ENCODE data around the gene CLDN10. TPM values are rescaled to one million over a fixed set of nuclear protein-coding genes. Genes with fewer than 3 reads are reported as not detected.

CLDN10 gene
- total RNA-seq, 1 experiment from 2014 or later: not detected

DNA sequence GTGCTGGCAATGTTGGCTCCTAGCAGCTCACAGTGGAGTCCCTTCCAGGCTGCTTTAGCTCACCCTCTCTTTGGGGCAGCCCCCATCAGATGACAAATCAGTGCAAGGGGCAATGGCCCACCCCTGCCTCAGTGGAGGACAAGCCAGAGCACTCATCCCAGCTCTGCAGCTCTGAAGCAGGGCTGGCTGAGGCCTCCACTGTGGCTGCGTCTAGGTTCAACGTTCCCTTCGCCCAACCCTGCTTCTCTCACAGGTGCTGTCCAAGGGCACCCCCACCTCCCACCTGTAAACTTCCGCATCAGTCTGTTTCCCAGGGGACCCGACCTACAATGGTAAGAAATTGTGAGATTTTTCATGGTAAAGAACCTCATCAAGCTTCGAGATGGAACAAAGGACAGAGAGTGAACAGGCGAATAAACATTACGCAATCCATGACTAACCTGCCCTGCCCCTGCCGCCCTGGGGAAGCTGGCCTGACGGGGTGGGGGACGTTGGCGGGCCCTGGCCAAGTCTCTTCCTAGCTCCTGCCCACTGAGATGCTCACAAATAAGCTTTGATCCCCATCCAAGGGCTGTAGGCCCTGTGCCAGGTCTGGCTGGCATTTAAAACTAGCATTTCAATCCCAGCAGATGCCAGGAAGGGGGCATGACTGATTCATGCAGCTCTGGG, 51.5 kb downstream of the CLDN10 start:
- ATAC-seq: peak; percentile 96
- ChIA-PET POLR2A (ENCODE audit: unreplicated experiment) (interaction anchor here (0.5 kb wide), 1 partner anchor 157 kb away, joined by 9 read pairs; no protein-coding TSS in a partner anchor), CTCF (interaction anchor here (0.5 to 0.7 kb wide), 2 partner anchors 39 to 229 kb away, joined by 3 to 5 read pairs; no protein-coding TSS in a partner anchor)
- no peaks in the 10 kb centered on the region for H4K20me1 ChIP-seq (ENCODE audit: low read length)
- no peaks in the 10 kb centered on the region for H3K9me3 ChIP-seq (ENCODE audit: low read length)
- TF ChIP-seq EZH2phosphoT487 (IDR thresholded peaks at IDR 0.05; ENCODE audit: borderline replicate concordance, low read length) (no peak), EZH2 (IDR thresholded peaks at IDR 0.05; ENCODE audit: low read length, unreplicated experiment) (no peak)
- TF ChIP-seq, protein P1, sequence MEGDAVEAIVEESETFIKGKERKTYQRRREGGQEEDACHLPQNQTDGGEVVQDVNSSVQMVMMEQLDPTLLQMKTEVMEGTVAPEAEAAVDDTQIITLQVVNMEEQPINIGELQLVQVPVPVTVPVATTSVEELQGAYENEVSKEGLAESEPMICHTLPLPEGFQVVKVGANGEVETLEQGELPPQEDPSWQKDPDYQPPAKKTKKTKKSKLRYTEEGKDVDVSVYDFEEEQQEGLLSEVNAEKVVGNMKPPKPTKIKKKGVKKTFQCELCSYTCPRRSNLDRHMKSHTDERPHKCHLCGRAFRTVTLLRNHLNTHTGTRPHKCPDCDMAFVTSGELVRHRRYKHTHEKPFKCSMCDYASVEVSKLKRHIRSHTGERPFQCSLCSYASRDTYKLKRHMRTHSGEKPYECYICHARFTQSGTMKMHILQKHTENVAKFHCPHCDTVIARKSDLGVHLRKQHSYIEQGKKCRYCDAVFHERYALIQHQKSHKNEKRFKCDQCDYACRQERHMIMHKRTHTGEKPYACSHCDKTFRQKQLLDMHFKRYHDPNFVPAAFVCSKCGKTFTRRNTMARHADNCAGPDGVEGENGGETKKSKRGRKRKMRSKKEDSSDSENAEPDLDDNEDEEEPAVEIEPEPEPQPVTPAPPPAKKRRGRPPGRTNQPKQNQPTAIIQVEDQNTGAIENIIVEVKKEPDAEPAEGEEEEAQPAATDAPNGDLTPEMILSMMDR (conservative IDR thresholded peaks at IDR 0.05; ENCODE audit: low read depth, low read length): no peak
- peak overlapping the region; percentile 46 for H3K9ac ChIP-seq (ENCODE audit: low read length)
- H3K27me3 ChIP-seq (ENCODE audit: low read length): no peaks in the 10 kb centered on the region
- peak overlapping the region; percentile 75 for H3K4me2 ChIP-seq (ENCODE audit: low read length)
- H3K9me2 ChIP-seq (replicated peaks; ENCODE audit: low read length): no peaks in the 10 kb centered on the region
- intact Hi-C loops (cut with micrococcal nuclease): no loop called here
- peaks cover 25% of the 10 kb centered on the region for H3K4me1 ChIP-seq (ENCODE audit: insufficient read depth, low read length)
- H3K36me3 ChIP-seq (ENCODE audit: low read depth, low read length): no peaks in the 10 kb centered on the region
- peak; percentile 85 for DNase-seq
- H3F3A ChIP-seq (ENCODE audit: low read length, unreplicated experiment): no peaks in the 10 kb centered on the region
- no peaks in the 10 kb centered on the region for H3K79me2 ChIP-seq (ENCODE audit: low read length)
- peak overlapping the region; percentile 68 for H2AFZ ChIP-seq (ENCODE audit: low read length)
- H3K27ac ChIP-seq (ENCODE audit: low read length): peak overlapping the region; percentile 79
- no TSS peak for BruUV-seq (replicated peaks)
- H3K4me3 ChIP-seq (ENCODE audit: low read length): no peak overlapping the region

DNA sequence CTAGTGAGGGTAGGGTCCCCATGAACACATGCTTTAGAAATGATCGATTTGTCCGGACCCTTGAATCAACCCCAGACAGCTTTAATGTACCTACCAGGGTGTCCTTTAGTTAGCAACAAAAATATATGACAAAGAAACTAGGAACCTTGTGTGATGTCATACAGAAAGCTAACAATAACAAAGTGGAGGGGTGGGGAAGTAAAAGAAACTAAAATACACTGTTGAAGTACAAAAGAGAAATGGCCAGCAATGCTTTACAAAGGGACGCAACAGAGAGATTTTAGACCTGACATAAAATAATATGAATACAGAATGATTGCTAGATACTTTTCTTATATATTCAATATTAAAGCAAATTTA, 52.0 kb downstream of the CLDN10 start:
- no peaks in the 10 kb centered on the region for H3K9me2 ChIP-seq (replicated peaks; ENCODE audit: low read length)
- H3K9me3 ChIP-seq (ENCODE audit: low read length): no peaks in the 10 kb centered on the region
- peak; percentile 4 for DNase-seq
- H3F3A ChIP-seq (ENCODE audit: low read length, unreplicated experiment): no peaks in the 10 kb centered on the region
- no peaks in the 10 kb centered on the region for H3K36me3 ChIP-seq (ENCODE audit: low read depth, low read length)
- peak; percentile 7 for ATAC-seq
- BruUV-seq (replicated peaks): no TSS peak
- POLR2A ChIA-PET (ENCODE audit: unreplicated experiment): interaction anchor here (0.5 kb wide), 1 partner anchor 157 kb away, joined by 9 read pairs; no protein-coding TSS in a partner anchor
- peak overlapping the region; percentile 30; the same call in 1 of the 2 replicates for H2AFZ ChIP-seq (ENCODE audit: low read length)
- CTCF ChIA-PET: interaction anchor here (0.7 kb wide), 1 partner anchor 229 kb away, joined by 3 read pairs; no protein-coding TSS in a partner anchor
- no peaks in the 10 kb centered on the region for H3K79me2 ChIP-seq (ENCODE audit: low read length)
- H3K27me3 ChIP-seq (ENCODE audit: low read length): no peaks in the 10 kb centered on the region
- no peak overlapping the region for H3K4me3 ChIP-seq (ENCODE audit: low read length)
- peak overlapping the region; percentile 75 for H3K4me2 ChIP-seq (ENCODE audit: low read length)
- no peaks in the 10 kb centered on the region for H4K20me1 ChIP-seq (ENCODE audit: low read length)
- intact Hi-C loops (cut with micrococcal nuclease): no loop called here
- peak overlapping the region; percentile 33; the same call in 1 of the 2 replicates for H3K9ac ChIP-seq (ENCODE audit: low read length)
- H3K27ac ChIP-seq (ENCODE audit: low read length): peak overlapping the region; percentile 79
- no peak for TF ChIP-seq EZH2phosphoT487 (IDR thresholded peaks at IDR 0.05; ENCODE audit: borderline replicate concordance, low read length)
- TF ChIP-seq, protein P1 (conservative IDR thresholded peaks at IDR 0.05; ENCODE audit: low read depth, low read length): no peak
- no peak for TF ChIP-seq EZH2 (IDR thresholded peaks at IDR 0.05; ENCODE audit: low read length, unreplicated experiment)
- H3K4me1 ChIP-seq (ENCODE audit: insufficient read depth, low read length): peaks cover 25% of the 10 kb centered on the region

Data from PC-3 (cell line).